Measurements from ENCODE around the gene ECD. TPM values are rescaled to one million over a fixed set of nuclear protein-coding genes. Genes with fewer than 3 reads are reported as not detected.
"Not testable (repeated sequence)": the region's sequence is repeated elsewhere in the genome, so short reads cannot be mapped to it uniquely, and the experiment has no call there.

The ECD gene
- polyA plus RNA-seq, 1 donor: 24.9 TPM

- WGBS (ENCODE audit: insufficient coverage, low lambda C conversion rate): no CpG with 5 or more reads among the region's 2 CpGs
- DNase-seq: peak; percentile 8 to 43
- Histone ChIP-seq H3K27me3 (ENCODE audit: control insufficient read depth, insufficient read depth, low read length) (no peaks in the 10 kb centered on the region), H3K4me3 (ENCODE audit: low read length) (no peak overlapping the region), H3K27ac (ENCODE audit: low read length) (peak overlapping the region; percentile 6), H3K36me3 (ENCODE audit: control insufficient read depth, insufficient read depth, low read length) (peaks cover 49% of the 10 kb centered on the region), H3K4me1 (ENCODE audit: control insufficient read depth, insufficient read depth, low read length) (no peaks in the 10 kb centered on the region), H3K9me3 (ENCODE audit: control insufficient read depth, low read depth, low read length) (no peaks in the 10 kb centered on the region)
Observed at GRCh38 chr10:73131913-73132686, 35.7 kb downstream of the ECD start.

DNA sequence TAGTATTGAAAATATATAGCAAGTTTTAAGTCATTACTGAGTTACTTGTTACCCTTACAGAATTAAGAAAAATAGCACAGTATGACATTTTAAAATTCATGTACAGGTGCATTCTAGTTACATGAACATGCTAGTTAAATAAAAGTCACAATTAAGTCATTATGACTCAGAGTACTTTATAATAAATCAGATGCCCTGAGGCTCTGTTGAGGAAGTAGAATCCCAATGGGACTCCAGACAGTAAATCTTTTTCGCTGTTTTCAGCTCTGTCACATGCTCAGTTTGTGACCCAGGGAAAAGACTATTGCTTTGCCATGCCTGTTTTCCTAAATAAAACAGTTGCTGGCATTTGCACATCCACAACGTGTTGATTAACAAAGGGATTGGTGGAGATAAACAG is 36.5 kb downstream of the ECD start:
- no peak for DNase-seq
- Histone ChIP-seq H3K4me3 (ENCODE audit: low read length) (no peak overlapping the region), H3K27me3 (ENCODE audit: control insufficient read depth, insufficient read depth, low read length) (no peaks in the 10 kb centered on the region), H3K27ac (ENCODE audit: low read length) (no peak overlapping the region), H3K36me3 (ENCODE audit: control insufficient read depth, insufficient read depth, low read length) (peaks cover 51% of the 10 kb centered on the region), H3K4me1 (ENCODE audit: control insufficient read depth, insufficient read depth, low read length) (no peaks in the 10 kb centered on the region), H3K9me3 (ENCODE audit: control insufficient read depth, low read depth, low read length) (no peaks in the 10 kb centered on the region)
- WGBS (ENCODE audit: insufficient coverage, low lambda C conversion rate): no CpG with 5 or more reads among the region's 2 CpGs

- WGBS (ENCODE audit: insufficient coverage, low lambda C conversion rate): no CpG with 5 or more reads among the region's 2 CpGs
- DNase-seq: no peak
- Histone ChIP-seq H3K27me3 (ENCODE audit: control insufficient read depth, insufficient read depth, low read length) (no peaks in the 10 kb centered on the region), H3K9me3 (ENCODE audit: control insufficient read depth, low read depth, low read length) (no peaks in the 10 kb centered on the region), H3K36me3 (ENCODE audit: control insufficient read depth, insufficient read depth, low read length) (peaks cover 34% of the 10 kb centered on the region), H3K27ac (ENCODE audit: low read length) (no peak overlapping the region), H3K4me3 (ENCODE audit: low read length) (no peak overlapping the region), H3K4me1 (ENCODE audit: control insufficient read depth, insufficient read depth, low read length) (no peaks in the 10 kb centered on the region)
Observed at GRCh38 chr10:73126343-73126742, 41.5 kb downstream of the ECD start.

- Histone ChIP-seq H3K27ac (ENCODE audit: low read length) (no peak overlapping the region), H3K4me3 (ENCODE audit: low read length) (no peak overlapping the region), H3K4me1 (ENCODE audit: control insufficient read depth, insufficient read depth, low read length) (no peaks in the 10 kb centered on the region), H3K36me3 (ENCODE audit: control insufficient read depth, insufficient read depth, low read length) (peaks cover 12% of the 10 kb centered on the region), H3K9me3 (ENCODE audit: control insufficient read depth, low read depth, low read length) (no peaks in the 10 kb centered on the region), H3K27me3 (ENCODE audit: control insufficient read depth, insufficient read depth, low read length) (no peaks in the 10 kb centered on the region)
- WGBS (ENCODE audit: insufficient coverage, low lambda C conversion rate): no CpG with 5 or more reads among the region's 4 CpGs
- DNase-seq: no peak
Observed at GRCh38 chr10:73119952-73120351, 47.9 kb downstream of the ECD start.

DNA sequence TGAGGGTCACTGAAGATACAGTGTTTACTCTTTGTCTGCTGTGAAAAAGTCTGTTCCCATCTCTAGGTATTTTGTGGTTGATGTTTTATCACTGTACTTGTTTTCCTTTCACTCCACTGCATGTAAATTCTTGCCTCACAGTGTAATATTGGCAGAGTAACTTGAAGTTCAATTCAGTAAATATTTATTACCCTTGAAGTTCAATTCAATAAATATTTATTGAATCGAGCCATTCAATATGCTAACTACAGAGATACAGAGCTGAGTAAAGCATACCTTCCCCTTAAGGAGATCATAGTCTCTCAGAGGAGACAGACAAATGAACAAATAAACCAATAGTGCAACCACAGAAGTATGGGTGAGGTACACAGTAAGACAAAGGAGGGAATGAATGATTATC is 48.4 kb downstream of the ECD start:
- peaks cover 12% of the 10 kb centered on the region for H3K36me3 ChIP-seq (ENCODE audit: control insufficient read depth, insufficient read depth, low read length)
- H3K27me3 ChIP-seq (ENCODE audit: control insufficient read depth, insufficient read depth, low read length): no peaks in the 10 kb centered on the region
- H3K4me3 ChIP-seq (ENCODE audit: low read length): no peak overlapping the region
- H3K27ac ChIP-seq (ENCODE audit: low read length): no peak overlapping the region
- no peaks in the 10 kb centered on the region for H3K9me3 ChIP-seq (ENCODE audit: control insufficient read depth, low read depth, low read length)
- H3K4me1 ChIP-seq (ENCODE audit: control insufficient read depth, insufficient read depth, low read length): no peaks in the 10 kb centered on the region
- no CpG with 5 or more reads among the region's 1 CpG for WGBS (ENCODE audit: insufficient coverage, low lambda C conversion rate)
- no peak for DNase-seq

GRCh38 chr10:73117976-73118743 is 49.6 kb downstream of the ECD start:
- Histone ChIP-seq H3K4me3 (ENCODE audit: low read length) (no peak overlapping the region), H3K27ac (ENCODE audit: low read length) (no peak overlapping the region), H3K9me3 (ENCODE audit: control insufficient read depth, low read depth, low read length) (no peaks in the 10 kb centered on the region), H3K4me1 (ENCODE audit: control insufficient read depth, insufficient read depth, low read length) (no peaks in the 10 kb centered on the region), H3K36me3 (ENCODE audit: control insufficient read depth, insufficient read depth, low read length) (peaks cover 5% of the 10 kb centered on the region), H3K27me3 (ENCODE audit: control insufficient read depth, insufficient read depth, low read length) (no peaks in the 10 kb centered on the region)
- 83% methylated on average over 2 of the region's 5 CpGs for WGBS (ENCODE audit: insufficient coverage, low lambda C conversion rate)
- no peak for DNase-seq

DNA sequence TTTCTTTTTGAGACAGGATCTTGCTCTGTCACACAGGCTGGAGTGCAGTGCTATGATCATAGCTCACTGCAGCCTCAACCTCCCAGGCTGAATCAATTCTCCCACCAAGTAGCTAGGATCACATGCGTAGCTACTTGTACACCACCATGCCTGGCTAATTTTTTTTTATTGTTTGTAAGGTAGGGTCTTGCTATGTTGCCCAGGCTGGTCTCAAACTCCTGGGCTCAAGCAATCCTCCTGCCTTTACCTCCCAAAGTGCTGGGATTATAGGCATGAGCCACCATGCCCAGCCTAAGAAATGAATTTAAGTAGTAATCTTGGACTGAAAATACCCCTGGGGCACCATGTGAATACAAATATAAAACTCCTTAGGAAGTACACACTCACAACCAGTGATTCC is 51.8 kb downstream of the ECD start:
- no peak for DNase-seq
- Histone ChIP-seq H3K36me3 (ENCODE audit: control insufficient read depth, insufficient read depth, low read length) (peaks cover 5% of the 10 kb centered on the region), H3K4me3 (ENCODE audit: low read length) (no peak overlapping the region), H3K27ac (ENCODE audit: low read length) (no peak overlapping the region), H3K27me3 (ENCODE audit: control insufficient read depth, insufficient read depth, low read length) (no peaks in the 10 kb centered on the region), H3K4me1 (ENCODE audit: control insufficient read depth, insufficient read depth, low read length) (no peaks in the 10 kb centered on the region), H3K9me3 (ENCODE audit: control insufficient read depth, low read depth, low read length) (no peaks in the 10 kb centered on the region)
- WGBS (ENCODE audit: insufficient coverage, low lambda C conversion rate): no CpG with 5 or more reads among the region's 1 CpG

- no CpG with 5 or more reads among the region's 1 CpG for WGBS (ENCODE audit: insufficient coverage, low lambda C conversion rate)
- H3K36me3 ChIP-seq (ENCODE audit: control insufficient read depth, insufficient read depth, low read length): peaks cover 3% of the 10 kb centered on the region
- H3K4me3 ChIP-seq (ENCODE audit: low read length): no peak overlapping the region
- no peaks in the 10 kb centered on the region for H3K4me1 ChIP-seq (ENCODE audit: control insufficient read depth, insufficient read depth, low read length)
- H3K9me3 ChIP-seq (ENCODE audit: control insufficient read depth, low read depth, low read length): no peaks in the 10 kb centered on the region
- H3K27me3 ChIP-seq (ENCODE audit: control insufficient read depth, insufficient read depth, low read length): no peaks in the 10 kb centered on the region
- H3K27ac ChIP-seq (ENCODE audit: low read length): no peak overlapping the region
- DNase-seq: no peak
Observed at GRCh38 chr10:73113551-73113950, 54.3 kb downstream of the ECD start.

GRCh38 chr10:73112032-73112431 is 55.8 kb downstream of the ECD start:
- not testable (repeated sequence) for H3K4me3 ChIP-seq (ENCODE audit: low read length)

GRCh38 chr10:73110345-73110849 is 57.4 kb downstream of the ECD start, which contains the start of gene NUDT13:
Gene NUDT13, plus strand, starts transcription at chr10:73110455. Its CDS starts 3,911 bp downstream, at chr10:73114366.
- Histone ChIP-seq H3K4me3 (ENCODE audit: low read length) (peak within 1 kb of the TSS; percentile 59), H3K27ac (ENCODE audit: low read length) (peak within 1 kb of the TSS; percentile 92), H3K27me3 (ENCODE audit: control insufficient read depth, insufficient read depth, low read length) (no peaks in the 10 kb centered on the region), H3K36me3 (ENCODE audit: control insufficient read depth, insufficient read depth, low read length) (no peaks in the 10 kb centered on the region), H3K9me3 (ENCODE audit: control insufficient read depth, low read depth, low read length) (no peaks in the 10 kb centered on the region), H3K4me1 (ENCODE audit: control insufficient read depth, insufficient read depth, low read length) (no peaks in the 10 kb centered on the region)
- WGBS (ENCODE audit: insufficient coverage, low lambda C conversion rate): 14% methylated on average over 2 of the region's 5 CpGs
- DNase-seq: peak; percentile 77 to 87

More at GRCh38 chr10:73112032-73112431, 55.8 kb downstream of the ECD start:
- H3K27me3 ChIP-seq (ENCODE audit: control insufficient read depth, insufficient read depth, low read length); H3K36me3 ChIP-seq (ENCODE audit: control insufficient read depth, insufficient read depth, low read length); H3K4me1 ChIP-seq (ENCODE audit: control insufficient read depth, insufficient read depth, low read length); H3K9me3 ChIP-seq (ENCODE audit: control insufficient read depth, low read depth, low read length); DNase-seq: not testable (repeated sequence)
- no CpG with 5 or more reads among the region's 13 CpGs for WGBS (ENCODE audit: insufficient coverage, low lambda C conversion rate)
- H3K27ac ChIP-seq (ENCODE audit: low read length): peak overlapping the region; percentile 92

Measured in large intestine (tissue), 3 donors.